OCI-LY7 (cell line): Measurements from ENCODE around the gene KLRD1.

Experiments
- EZH2phosphoT487 ChIP-seq: fragments of 200-600 bp; sonication (generic); IDR thresholded peaks from 2 replicates; pipeline ENCODE4 v1.6.1; 2018; ENCODE audit warnings: low read depth, borderline replicate concordance, mild to moderate bottlenecking, mixed run types, antibody characterized with exemption, low read length, moderate library complexity, mixed read lengths
- TF ChIP-seq, protein P1 (sequence below): fragments of 200-600 bp; sonication (generic); conservative IDR thresholded peaks from 2 replicates; pipeline ENCODE4 v1.5.1; 2014; ENCODE audit warnings: mild to moderate bottlenecking, antibody characterized with exemption, low read length, moderate library complexity, mixed read lengths

DNA sequence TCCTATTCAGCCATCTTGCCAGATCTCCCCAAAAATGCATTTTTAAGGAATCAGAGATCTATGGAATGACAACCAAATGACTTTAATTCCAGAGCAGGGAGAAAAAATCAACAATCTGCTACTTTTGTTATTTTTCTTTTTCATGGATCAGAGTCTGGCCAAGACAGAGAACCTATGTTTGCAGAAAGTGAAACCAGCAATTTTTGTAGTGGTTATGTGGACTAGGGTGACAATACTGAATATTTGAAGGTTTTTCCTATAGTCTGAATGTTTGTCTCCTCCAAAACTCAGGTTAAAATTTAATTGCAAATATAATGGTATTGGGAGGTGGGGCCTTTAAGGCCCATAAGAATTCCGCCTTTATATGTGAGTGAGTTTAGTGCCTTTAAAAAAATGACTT is 51.3 kb downstream of the KLRD1 start:
- TF ChIP-seq, protein P1, sequence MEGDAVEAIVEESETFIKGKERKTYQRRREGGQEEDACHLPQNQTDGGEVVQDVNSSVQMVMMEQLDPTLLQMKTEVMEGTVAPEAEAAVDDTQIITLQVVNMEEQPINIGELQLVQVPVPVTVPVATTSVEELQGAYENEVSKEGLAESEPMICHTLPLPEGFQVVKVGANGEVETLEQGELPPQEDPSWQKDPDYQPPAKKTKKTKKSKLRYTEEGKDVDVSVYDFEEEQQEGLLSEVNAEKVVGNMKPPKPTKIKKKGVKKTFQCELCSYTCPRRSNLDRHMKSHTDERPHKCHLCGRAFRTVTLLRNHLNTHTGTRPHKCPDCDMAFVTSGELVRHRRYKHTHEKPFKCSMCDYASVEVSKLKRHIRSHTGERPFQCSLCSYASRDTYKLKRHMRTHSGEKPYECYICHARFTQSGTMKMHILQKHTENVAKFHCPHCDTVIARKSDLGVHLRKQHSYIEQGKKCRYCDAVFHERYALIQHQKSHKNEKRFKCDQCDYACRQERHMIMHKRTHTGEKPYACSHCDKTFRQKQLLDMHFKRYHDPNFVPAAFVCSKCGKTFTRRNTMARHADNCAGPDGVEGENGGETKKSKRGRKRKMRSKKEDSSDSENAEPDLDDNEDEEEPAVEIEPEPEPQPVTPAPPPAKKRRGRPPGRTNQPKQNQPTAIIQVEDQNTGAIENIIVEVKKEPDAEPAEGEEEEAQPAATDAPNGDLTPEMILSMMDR = no peak
- no peak for TF ChIP-seq EZH2phosphoT487
